ENCODE results near the gene CAMTA1. TPM values are rescaled to one million over a fixed set of nuclear protein-coding genes. Genes with fewer than 3 reads are reported as not detected.

Gene CAMTA1
- total RNA-seq, 1 donor from 2014 or later = 51.8 TPM

DNA sequence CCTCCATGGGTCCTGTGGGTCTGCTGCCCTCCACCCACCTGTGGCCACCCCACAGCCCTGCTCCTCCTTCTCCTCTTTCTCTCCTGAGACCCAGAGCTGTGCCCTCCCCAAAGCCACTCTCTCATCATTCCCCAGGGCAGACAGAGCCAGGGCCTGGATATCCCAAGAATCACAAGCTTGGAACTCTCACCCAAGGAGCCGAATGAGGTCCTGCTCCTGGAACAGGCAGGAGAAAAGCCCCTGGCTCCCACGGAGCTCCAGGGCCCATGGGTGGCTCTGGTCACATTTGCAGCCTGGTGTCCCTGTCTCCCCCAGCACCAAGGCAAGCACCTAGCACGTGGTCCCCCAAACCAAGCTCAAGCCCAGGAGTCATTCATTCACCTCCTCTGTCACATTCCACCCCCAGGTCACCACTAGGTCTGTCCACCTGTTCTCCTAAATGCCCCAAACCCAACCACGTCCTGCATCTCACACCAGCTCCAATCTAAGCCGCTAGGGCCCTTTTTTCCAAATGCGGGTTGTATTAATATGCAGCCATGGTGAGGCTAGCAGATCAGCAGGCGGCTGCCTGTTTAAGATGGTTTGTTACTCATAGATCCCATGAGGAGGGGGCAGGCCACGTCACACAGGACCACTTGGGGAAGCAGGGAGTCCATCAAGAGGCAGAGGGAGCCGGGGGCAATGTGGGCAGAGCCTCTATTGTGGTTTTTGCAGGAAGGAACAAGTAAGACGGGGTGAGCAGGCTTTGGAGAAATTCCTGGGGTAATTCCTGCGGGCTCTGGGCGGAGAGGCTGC is 770.3 kb downstream of the CAMTA1 start:
- no peak for DNase-seq (ENCODE audit: low spot score)

DNA sequence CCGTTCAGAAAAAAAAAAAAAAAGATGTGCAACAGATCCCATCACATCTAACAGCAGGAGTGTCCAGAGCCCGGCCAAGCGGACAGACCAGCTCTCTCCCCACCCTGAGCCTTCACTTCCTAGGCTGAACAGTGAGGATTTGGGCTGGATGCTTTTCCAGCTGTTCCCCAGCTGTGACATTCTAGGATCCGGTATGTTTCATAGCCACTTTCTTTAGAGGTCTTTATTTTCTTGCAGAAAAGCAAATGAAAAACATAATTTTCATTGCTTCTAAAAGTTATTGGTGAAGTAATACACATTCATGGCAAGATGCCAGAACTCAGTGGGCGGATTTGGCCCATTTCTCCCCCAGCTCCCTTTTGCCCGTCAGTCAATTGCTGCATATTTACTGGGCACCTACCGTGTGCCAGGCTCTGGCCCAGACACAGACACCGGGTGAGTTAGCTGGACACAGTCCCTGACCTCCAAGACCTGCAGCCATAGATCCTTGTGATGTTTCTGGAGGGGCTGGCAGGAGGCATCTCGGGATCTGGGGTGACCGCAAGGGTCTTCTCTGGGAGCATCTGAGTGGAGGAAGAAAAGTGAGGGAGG is 772.1 kb downstream of the CAMTA1 start:
- DNase-seq (ENCODE audit: low spot score) = no peak

DNA sequence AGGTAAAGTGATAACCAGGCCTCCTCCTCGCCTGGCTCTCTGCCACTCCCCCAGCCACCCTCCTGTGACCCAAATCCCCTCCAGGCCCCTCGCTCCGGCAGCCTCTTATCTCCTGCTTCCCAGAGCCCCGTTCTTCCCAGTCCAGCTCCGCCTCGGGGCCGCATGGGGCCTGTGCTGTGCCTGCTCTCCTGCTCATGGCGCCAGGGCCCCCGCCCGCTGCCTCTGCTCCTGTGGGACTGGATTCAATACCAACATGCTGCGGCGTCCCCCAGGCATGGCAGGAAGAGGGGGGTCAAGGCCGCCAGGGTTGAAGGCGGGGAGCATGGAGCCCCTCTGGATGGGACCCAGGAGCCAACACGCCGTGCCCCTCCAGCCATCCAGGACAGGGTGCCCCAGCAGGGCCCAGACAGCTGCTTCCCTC is 772.8 kb downstream of the CAMTA1 start:
- DNase-seq (ENCODE audit: low spot score) = no peak

DNA sequence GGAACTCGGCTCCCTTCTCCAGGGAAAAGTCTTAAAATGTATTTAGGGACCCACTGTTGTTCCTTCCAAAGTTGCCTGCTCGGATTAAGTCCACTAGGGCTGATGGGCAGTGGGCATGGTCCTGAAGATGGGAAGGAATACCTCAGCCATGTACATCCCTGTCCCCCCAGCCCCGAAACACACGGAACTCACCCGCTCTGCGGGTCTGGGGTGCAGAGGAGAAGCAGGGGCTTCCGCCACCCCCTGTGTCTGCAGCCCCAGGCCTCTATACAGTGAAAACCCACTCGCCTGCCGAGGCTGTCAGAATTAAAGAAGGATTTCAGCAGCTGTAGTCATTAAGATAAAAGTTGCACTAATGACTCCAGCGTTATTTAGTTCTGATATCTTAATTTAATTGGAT is 773.2 kb downstream of the CAMTA1 start:
- no peak for DNase-seq (ENCODE audit: low spot score)

DNA sequence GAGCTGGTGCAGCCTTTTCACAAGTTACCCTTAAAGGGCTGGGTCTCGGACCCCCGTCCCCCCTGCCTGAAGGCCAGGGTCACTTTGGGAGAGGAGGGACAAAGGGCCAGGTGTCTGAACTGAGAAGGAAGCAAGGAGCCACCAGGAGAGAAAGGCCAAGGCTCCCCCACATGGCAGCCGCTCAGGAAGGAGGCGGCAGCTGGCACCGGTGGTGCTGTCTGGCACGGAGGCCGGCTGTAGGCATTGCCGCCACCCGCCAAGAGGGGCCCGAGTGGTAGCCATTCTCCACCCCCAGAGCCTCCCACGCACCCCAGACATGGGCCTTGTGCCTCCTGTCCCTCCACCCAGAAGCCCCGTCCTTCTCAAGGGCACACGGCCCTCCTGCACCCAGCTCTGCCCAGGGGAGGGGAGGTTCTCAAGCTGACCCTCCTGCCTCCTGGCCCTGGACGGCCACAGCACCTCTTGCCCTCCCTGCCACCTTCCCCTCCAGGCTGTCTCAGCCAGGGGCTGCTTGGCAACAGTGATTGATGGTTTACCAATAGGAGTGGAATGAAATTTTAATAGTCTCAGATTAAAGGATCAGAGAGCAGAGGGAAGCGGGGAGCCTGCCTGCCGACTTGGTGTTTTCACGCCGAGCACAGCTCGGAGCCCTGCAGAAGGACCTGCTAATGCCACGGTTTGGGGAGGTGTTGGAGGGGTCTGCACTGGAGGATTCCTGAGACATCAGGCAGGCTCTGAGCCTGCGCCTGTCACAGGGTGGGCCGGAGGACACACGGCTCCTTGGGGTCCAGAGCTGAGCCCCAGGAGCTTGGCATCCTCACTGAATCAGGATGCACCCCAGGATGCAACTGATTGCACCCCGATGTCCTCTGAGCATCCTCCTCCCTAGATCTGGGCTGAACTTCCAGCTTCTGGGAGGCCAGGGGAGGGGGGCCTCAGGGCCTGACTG is 773.9 kb downstream of the CAMTA1 start:
- no peak for DNase-seq (ENCODE audit: low spot score)

DNA sequence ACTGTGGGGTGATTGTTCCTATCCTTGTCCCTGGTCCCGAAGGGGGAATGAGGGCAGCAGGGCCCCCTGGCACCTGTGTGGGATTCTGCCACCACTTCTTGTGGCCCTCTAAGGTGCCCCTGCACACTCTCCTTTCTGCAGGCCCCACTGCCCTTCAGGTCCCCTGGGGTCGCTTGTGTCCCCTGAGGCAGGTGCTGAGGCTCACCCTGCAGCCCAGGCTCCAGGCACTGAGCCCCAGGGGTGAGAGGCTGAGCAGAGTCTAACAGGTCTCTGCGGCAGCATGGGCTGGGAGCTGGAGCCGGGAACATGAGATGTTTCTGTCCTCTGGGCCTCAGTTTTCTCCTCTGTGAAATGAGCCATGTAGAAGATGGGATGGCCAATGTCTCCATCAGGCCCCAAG is 774.9 kb downstream of the CAMTA1 start:
- DNase-seq (ENCODE audit: low spot score) = no peak

DNA sequence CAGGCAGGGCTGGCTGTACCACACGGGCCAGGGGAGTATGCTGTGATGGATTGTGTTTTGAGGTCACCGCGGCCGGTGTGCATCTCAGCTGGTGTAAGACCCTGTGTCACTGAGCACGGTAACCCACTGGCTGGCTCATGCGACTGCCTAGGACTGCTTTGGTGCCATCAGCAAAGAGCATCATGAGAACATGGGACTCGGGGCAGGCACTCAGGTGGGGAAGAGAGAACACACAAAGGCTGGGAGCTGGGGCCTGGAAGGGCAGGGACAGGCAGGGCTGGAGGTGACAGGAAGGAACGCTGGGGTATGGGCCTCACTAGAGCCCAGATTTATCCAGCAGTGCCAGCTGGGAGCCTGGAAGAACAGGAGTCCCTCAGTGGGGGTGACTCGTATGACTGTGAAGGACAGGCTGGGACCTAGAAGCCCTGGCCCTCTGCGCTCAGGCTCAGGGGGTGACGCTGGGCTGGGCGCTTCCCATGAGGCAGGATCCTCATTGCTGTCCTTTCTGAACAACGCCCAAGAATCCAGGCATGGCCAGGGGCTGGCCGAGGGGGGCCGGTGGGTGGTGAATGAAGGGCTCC is 775.4 kb downstream of the CAMTA1 start:
- DNase-seq (ENCODE audit: low spot score) = no peak

DNA sequence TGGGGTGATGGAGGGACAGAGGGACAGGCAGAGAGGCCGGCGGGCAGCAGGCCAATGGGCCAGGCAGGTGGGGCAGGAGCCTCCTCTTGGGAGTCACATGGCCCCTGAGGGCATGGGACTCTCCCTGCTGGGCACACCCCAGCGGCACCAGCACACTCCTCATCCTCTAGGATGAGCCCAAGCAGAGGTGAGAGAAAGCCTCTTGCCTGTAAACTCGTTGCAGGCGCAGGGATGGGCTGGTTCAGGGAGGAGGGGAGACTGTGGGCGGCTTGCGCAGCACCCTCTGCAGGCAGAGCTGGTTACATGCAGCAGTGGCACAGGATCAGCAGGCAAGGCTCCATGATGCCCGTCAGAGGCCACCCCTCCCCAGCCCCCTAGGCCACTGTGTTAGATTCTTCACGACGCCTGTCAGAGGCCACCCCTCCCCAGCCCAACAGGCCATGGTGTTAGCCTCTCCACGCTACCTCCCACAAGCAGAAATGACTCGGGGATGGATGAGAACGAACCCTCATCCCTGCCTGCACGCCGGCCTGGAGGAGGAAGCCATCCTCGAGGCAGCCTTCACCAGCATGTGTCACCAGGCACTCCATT is 776.2 kb downstream of the CAMTA1 start:
- no peak for DNase-seq (ENCODE audit: low spot score)

DNA sequence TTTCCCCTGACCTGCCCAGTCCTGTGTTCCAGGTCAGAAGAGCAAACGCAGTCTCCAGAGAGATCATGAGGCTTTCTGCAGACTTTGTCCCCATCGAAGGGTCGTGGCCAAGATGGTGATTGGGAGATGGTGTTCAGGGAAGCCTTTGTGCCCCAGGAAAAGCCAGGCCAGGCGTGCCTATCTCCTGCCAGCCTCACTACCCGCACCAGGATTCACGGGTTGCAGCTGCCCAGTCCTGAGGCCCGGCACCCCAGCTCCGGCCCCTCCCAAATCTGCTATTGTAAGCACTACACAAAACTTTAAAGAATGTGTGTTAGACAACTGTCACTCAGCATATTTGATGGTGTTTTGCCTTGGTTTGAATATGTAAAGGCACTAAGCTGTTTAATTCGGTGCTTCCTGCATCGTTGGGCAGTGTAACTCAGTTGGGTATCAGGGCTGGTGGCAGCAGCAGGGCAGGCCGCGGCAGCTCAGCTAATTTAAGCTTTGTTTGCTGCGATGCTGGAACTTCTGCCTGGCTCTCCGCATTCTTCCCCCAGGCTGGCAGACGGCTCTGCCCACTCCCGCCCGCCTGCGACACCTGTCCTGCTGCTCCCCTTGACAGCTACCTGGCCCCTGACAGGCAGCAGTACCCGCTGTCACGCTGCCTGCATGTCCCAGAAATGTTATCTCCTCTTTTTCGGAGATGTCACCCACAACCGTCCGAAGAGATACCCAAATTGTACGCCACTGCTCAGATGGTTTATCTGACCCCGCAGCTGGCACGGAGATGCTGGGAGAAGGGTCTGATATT is 776.9 kb downstream of the CAMTA1 start:
- no peak for DNase-seq (ENCODE audit: low spot score)

DNA sequence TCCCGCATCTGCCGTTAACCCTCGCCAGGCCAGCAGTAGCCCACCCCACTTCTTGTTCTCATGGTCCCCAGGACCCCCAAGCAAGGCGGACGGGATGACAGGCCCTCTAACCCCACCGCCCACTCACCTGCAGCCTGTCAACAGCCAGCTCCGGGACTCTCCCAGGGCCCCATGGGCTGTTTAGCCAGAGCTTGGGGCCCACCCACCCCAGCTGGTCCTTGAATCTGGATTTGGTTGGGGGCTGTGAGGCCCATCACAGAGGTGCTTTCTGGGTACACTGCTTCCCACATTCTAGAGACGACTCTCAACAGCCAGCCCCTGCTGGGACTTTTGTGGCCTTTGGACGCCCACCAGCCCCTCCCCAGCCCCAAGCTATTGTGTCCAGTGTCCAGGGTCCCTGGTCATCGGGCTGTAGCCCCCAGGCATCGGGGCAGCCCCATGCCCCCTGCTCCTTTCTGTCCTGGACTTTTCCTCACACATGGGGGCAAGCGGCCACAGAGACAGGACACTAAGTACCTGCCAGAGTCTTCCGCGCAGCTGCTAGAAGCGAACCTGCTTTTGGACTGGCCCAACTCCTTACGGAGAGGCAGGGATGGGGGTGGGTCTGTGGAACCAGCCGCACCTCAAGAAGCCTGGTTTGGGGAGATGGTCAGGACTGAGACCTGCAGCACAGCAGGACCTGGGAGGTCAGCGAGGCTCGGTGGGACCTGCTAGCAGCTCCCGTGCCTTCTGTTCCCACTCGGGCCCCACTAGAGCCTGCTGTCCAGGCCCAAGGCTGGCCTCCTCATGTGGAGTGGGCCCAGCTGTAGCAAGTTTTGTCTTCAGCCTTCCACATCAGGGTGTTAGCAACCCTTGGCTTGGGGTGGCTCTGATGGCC is 777.7 kb downstream of the CAMTA1 start:
- DNase-seq (ENCODE audit: low spot score) = no peak

DNA sequence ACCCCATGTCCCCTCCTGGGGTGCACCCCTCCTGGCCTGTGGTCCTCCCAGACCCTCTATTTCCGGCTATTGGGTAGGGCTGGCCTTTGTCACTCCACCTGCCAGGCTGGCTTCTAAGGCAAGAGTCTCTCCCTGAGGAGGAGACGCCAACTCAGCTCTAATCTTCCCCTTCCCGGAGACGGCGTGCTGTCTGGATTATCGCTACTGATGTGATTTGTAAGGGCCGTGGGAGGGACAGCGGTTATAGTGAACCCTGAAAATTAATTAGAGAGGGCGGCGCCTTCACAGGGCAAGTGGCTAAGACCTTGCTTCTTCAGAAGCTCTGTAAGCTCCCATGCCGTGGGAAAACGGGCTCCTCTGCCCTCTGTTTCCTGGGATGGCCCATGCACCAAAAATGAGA is 778.9 kb downstream of the CAMTA1 start:
- DNase-seq (ENCODE audit: low spot score) = no peak

DNA sequence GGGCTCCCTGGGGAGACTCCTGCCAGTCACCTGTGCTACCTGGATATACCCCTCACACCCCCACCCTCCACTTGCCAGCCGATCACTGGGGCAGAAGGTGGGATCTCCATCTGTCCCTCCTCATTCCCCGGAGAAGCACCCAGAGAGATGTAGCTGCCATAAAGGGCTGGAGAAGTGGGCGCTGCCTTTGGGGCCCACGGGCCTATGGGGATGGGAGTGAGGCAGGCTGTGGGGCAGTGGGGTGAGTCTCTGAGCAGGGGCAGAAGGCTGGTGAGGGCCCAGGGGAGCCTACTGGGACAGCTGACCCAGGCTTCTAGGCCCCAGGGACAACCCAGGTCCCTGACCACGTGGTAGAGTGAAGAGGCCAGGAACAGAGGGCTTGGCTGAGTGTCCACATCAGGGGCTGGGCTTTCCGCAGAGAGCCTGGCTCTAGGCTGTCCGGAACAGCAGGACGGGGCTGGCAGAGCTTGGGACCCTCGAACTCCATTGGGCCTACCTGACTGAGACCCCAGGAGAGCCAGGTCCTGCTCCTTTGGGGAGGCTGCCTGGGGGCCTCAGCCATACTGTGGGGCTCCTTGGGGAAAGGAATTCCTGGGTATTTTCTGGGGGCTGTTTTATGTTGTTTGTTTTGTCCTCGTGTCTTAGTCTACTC is 780.0 kb downstream of the CAMTA1 start:
- no peak for DNase-seq (ENCODE audit: low spot score)

DNA sequence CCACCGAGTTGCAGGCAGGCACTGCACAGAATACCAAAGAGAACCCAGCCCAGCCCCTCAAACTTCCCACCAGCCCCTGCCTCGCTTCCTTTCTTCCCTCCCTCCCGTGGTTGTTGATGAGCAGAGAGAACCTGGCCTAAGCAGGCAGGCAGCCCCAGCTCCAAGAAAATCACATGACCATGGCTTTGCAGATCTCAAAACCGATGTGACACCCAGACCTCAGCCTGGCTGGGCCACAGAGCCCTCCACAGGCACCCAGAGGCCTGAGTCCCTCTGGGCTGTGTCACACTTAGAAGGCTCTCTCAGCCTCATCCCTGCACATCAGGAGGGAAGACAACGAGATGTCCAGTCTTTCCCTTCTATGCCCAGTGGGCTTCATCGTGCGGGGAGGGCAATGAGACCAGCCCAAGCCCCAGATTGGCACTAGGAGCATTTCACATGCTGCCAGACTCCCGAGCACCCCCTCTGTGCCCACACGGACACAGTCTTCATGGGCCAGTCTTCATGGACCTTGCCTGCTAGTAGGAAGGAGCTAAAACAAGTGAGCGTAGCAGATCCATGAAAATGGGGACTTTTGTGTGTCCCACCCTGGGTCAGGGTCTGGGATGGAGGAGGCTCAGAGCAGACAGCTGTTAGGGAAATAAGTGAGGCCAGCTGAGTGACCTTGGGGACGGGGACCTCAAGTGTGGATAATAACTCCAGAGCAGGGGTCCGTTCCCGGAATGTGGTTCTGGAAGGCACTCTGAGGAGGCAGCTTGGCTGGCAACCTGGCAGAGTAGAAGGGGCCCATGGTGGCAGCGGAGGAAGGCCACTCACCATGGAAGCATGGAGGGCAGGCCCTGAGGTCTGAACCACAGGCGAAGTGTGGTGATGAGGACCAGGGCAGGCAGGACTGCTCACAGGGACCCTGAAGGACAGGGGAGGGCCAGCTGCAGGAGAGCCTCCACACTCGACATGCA is 781.4 kb downstream of the CAMTA1 start:
- DNase-seq (ENCODE audit: low spot score) = no peak

DNA sequence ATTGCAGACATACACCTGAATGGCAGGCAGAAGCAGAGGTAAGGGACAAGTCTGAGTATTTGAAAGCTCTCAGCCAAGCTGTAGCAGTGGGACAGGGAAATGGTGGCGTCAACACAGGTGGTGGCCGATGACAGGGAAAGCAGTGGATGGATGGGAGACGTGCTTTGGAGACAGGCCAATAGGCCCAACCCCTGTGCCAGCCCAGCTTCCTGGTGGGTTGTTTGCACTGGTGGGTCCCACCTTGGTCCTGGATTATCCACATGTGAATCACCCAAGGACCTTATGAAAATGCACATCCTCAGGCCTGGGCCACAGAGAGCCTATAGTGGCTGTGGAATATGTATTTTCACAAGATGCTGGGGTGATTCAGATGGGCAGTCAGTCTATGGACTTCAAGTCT is 782.1 kb downstream of the CAMTA1 start:
- DNase-seq (ENCODE audit: low spot score) = no peak

DNA sequence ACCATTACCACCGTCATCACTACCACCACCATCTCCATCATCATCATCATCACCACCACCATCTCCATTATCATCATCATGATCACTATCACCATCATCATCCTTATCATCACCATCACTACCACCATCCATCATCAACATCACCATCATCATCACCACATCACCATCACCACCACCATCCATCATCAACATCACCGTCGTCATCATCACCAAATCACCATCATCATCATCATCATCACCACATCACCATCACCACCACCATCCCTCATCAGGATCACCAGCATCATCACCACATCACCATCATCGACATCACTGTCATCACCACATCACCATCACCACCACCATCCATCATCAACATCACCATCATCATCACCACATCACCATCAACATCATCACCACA is 782.8 kb downstream of the CAMTA1 start:
- DNase-seq (ENCODE audit: low spot score) = no peak

DNA sequence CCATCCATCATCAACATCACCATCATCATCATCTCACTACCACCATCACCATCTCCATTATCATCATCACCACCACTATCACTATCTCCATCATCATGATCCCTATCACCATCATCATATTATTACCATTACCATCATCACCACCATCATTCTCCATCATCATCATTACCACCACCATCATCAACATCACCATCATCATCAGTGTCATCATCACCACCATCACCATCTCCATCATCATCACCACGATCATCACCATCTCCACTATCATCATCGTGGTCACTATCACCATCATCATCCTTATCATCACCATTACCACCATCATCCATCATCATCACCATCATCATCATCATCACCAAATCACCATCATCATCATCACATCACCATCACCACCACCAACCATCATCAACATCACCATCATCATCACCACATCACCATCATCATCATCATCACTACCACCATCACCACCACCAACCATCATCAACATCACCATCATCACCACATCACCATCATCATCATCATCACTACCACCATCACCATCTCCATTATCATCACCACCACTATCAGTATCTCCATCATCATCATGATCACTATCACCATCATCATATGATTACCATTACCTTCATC is 783.8 kb downstream of the CAMTA1 start:
- DNase-seq (ENCODE audit: low spot score) = no peak

DNA sequence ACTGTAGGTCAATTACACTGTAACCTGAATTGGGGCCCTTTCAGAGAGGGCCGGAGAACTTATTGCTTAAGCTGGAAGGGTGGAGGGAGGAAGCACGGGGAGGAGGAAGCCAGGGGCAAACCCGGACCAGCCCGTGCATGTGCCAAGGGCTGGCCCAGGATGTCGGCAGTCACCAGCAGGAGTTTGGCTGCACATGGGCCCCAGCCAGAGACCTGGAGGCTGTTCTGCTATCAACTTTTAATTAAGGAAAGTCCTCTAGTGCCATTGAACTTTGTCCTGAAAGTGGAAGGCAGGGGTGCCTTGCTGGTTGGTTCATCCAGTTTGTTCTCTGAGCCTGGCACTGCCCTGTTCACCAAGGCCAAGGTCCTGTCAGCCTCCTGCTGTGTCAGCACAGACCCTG is 785.1 kb downstream of the CAMTA1 start:
- no peak for DNase-seq (ENCODE audit: low spot score)

All from mesenteric fat pad (tissue), 1 donor.